K562 (cell line): ENCODE results near the gene EMP2. TPM values are rescaled to one million over a fixed set of nuclear protein-coding genes. Genes with fewer than 3 reads are reported as not detected.

Experiments
- ATAC-seq: fragments of 200-7000 bp; cut with Tn5 transposase; 3 replicates; pipeline ENCODE4 v1.9.1; 2020; ENCODE audit warnings: moderate library complexity
- BruUV-seq: library from RNA; stranded (reverse); fragments of 400-500 nt; replicated peaks from 2 replicates; lab custom pipeline; 2021; lab: Mats Ljungman, UMichigan
- CTCF ChIA-PET: fragments of 300-600 bp; formaldehyde crosslinking; extraction: SDS; loops from one replicate; lab custom pipeline; 2021; ENCODE audit warnings: low intra/inter-chr PET ratio; lab: Yijun Ruan, JAX
- POLR2A ChIA-PET: fragments of 300-600, 350-650 bp; sonication (Branson Sonifier 250); formaldehyde crosslinking; extraction: SDS; loops from one replicate; lab custom pipeline; 2021; ENCODE audit warnings: antibody characterized with exemption, inconsistent platforms; lab: Yijun Ruan, JAX
- DNase-seq, 4 experiments: peaks; one replicate each; pipeline versions ENCODE4 v3.0.0 to v3.0.0-alpha.2; 2011 to 2018; ENCODE audit warnings: low spot score in 3 of 4, mixed read lengths in 3 of 4; ENCODE audit errors: extremely low read depth in 1 of 4
- FAIRE-seq: peaks from 2 replicates; lab custom pipeline; 2011; peaks lifted over from hg19 to GRCh38; lab: Jason Lieb, UNC
- H2AFZ ChIP-seq: 2 replicates; pipeline ENCODE4 v1.6.0; 2011; ENCODE audit warnings: low read depth, low read length, control low read depth, inconsistent platforms
- H3K27ac ChIP-seq: fragments of 200-600 bp; 3 replicates; pipeline ENCODE4 v1.8.0; 2011; ENCODE audit warnings: low read depth, mild to moderate bottlenecking, control low read depth, inconsistent platforms, low read length, moderate library complexity, mixed read lengths; ENCODE audit errors: extremely low read depth
- H3K27me3 ChIP-seq, 2 experiments: fragments of 300-600 bp in 1 of 2; 2 replicates in 1 of 2; 3 replicates in 1 of 2; pipeline versions ENCODE4 v1.6.0 to v1.8.0; 2011; ENCODE audit warnings: inconsistent platforms in 2 of 2, low read length in 2 of 2, mild to moderate bottlenecking in 1 of 2, mixed read lengths in 1 of 2, moderate library complexity in 1 of 2; ENCODE audit not compliant: control insufficient read depth in 2 of 2, insufficient read depth in 2 of 2
- H3K36me3 ChIP-seq: fragments of 300-600 bp; 3 replicates; pipeline ENCODE4 v1.8.0; 2011; ENCODE audit warnings: mild to moderate bottlenecking, low read length, inconsistent platforms; ENCODE audit not compliant: control insufficient read depth, insufficient read depth
- H3K4me1 ChIP-seq, 2 experiments: fragments of 200-600 bp in 1 of 2; replicated peaks in 1 of 2; 2 replicates in 1 of 2; 3 replicates in 1 of 2; pipeline versions ENCODE4 v1.5.1 to v1.8.0; 2011; ENCODE audit warnings: inconsistent platforms in 2 of 2, low read length in 2 of 2, mild to moderate bottlenecking in 1 of 2, mixed read lengths in 1 of 2, moderate library complexity in 1 of 2; ENCODE audit not compliant: control insufficient read depth in 2 of 2, insufficient read depth in 2 of 2
- H3K4me2 ChIP-seq: 2 replicates; pipeline ENCODE4 v1.6.1; 2011; ENCODE audit warnings: low read length, control low read depth, inconsistent platforms, mixed read lengths; ENCODE audit not compliant: insufficient read depth
- H3K4me3 ChIP-seq: fragments of 200-600 bp; sonication (generic), shearing (Covaris generic); 2 replicates; pipeline ENCODE4 v1.5.1; 2016; ENCODE audit warnings: control low read depth, inconsistent platforms
- H3K79me2 ChIP-seq: fragments of 200-600 bp; 3 replicates; pipeline ENCODE4 v1.8.0; 2011; ENCODE audit warnings: low read length, inconsistent platforms; ENCODE audit not compliant: control insufficient read depth, insufficient read depth
- H3K9ac ChIP-seq, 2 experiments: 2 replicates each; pipeline versions ENCODE4 v1.6.0 to v1.6.1; 2011; ENCODE audit warnings: low read depth in 2 of 2, low read length in 2 of 2, control low read depth in 1 of 2, inconsistent platforms in 1 of 2, mild to moderate bottlenecking in 1 of 2, mixed read lengths in 1 of 2; ENCODE audit not compliant: insufficient read depth in 1 of 2
- H3K9me1 ChIP-seq: one replicate; pipeline ENCODE4 v1.6.0; 2011; ENCODE audit warnings: inconsistent platforms, mild to moderate bottlenecking, low read length, moderate library complexity; ENCODE audit not compliant: control insufficient read depth, insufficient read depth
- H3K9me3 ChIP-seq: replicated peaks from 2 replicates; pipeline ENCODE4 v1.5.1; 2011; ENCODE audit warnings: low read depth, low read length, inconsistent platforms; ENCODE audit not compliant: control insufficient read depth, insufficient read depth
- H4K20me1 ChIP-seq: replicated peaks from 2 replicates; pipeline ENCODE4 v1.6.1; 2011; ENCODE audit warnings: low read length, inconsistent platforms, mixed read lengths; ENCODE audit not compliant: control insufficient read depth, insufficient read depth
- BACH1 ChIP-seq: fragments of 200-800 bp; sonication (Bioruptor generic); IDR thresholded peaks from 2 replicates; pipeline ENCODE4 v1.6.1; 2016; ENCODE audit warnings: missing genetic modification characterization, missing compliant biosample characterization
- BDP1 ChIP-seq: IDR thresholded peaks from 3 replicates; pipeline ENCODE4 v1.6.1; 2011; ENCODE audit not compliant: insufficient read length, insufficient read depth
- CEBPB ChIP-seq: fragments of 450-650 bp; IDR thresholded peaks from 2 replicates; pipeline ENCODE4 v1.6.1; 2016; ENCODE audit warnings: missing genetic modification characterization, missing compliant biosample characterization
- HNRNPUL1 ChIP-seq: fragments of 200-400 bp; formaldehyde crosslinking; IDR thresholded peaks from 2 replicates; pipeline ENCODE4 v1.6.1; 2017; ENCODE audit warnings: low read length
- MBD1 ChIP-seq: fragments of 250-450 bp; sonication (Bioruptor Pico); IDR thresholded peaks from 2 replicates; pipeline ENCODE4 v1.8.0; 2022; ENCODE audit warnings: inconsistent platforms
- NR3C1 ChIP-seq: sonication (generic); formaldehyde crosslinking; IDR thresholded peaks from 2 replicates; pipeline ENCODE4 v1.8.1; 2022; ENCODE audit warnings: missing genetic modification reagents
- RERE ChIP-seq: sonication (generic); formaldehyde crosslinking; IDR thresholded peaks from 2 replicates; pipeline ENCODE4 v1.8.0; 2023; ENCODE audit warnings: missing genetic modification reagents, mild to moderate bottlenecking, borderline replicate concordance
- VEZF1 ChIP-seq: fragments of 200-800 bp; sonication (Bioruptor generic); IDR thresholded peaks from 2 replicates; pipeline ENCODE4 v1.6.1; 2017; ENCODE audit warnings: missing genetic modification characterization, missing compliant biosample characterization
- XRCC4 ChIP-seq: IDR thresholded peaks from one replicate; pipeline ENCODE4 v1.6.1; 2011; ENCODE audit not compliant: insufficient read depth, insufficient read length; ENCODE audit errors: extremely low read depth
- ZNF143 ChIP-seq: sonication (generic); formaldehyde crosslinking; IDR thresholded peaks from 2 replicates; pipeline ENCODE4 v1.9.0; 2022; ENCODE audit warnings: mild to moderate bottlenecking, missing genetic modification reagents
- ZNF316 ChIP-seq: fragments of 450-650 bp; IDR thresholded peaks from 2 replicates; pipeline ENCODE4 v1.6.1; 2016
- ZNF77 ChIP-seq: fragments of 250-450 bp; sonication (Bioruptor Pico); IDR thresholded peaks from 2 replicates; pipeline ENCODE4 v1.5.0; 2020
- ZNF780A ChIP-seq: fragments of 250-450 bp; sonication (Bioruptor Pico); IDR thresholded peaks from 2 replicates; pipeline ENCODE4 v1.5.0; 2021; ENCODE audit warnings: mild to moderate bottlenecking
- WGBS: fragments of 100-300 bp; shearing (Covaris generic); methylation state at CpG from one replicate; pipeline ENCODE4 v1.1.6; 2016; ENCODE audit warnings: low coverage, mixed read lengths; ENCODE audit not compliant: insufficient coverage; ENCODE audit errors: missing lambda C conversion rate; 5-methylcytosine and 5-hydroxymethylcytosine counted together
- in situ Hi-C: fragments of 300-500 bp; cut with MboI; formaldehyde crosslinking; loops from 4 replicates; pipeline ENCODE4 v1.15.0; 2018; ENCODE audit warnings: inconsistent platforms, mixed read lengths
- intact Hi-C: fragments of 100-400 bp; cut with micrococcal nuclease; formaldehyde crosslinking; loops from 2 replicates; pipeline ENCODE4 v1.14.2; 2022
- polyA plus RNA-seq, 8 experiments: library from polyadenylated mRNA; depleted of rRNA in 4 of 8; stranded (reverse) in 5 of 8; unstranded in 3 of 8; fragments of >200 nt; fragmentation: Nextera tagmentation in 2 of 8; fragmentation: Illumina TruSeq in 1 of 8; extraction: Ambion mirVana in 2 of 8; extraction: Trizol in 1 of 8; gene quantifications; 2 replicates each; pipeline versions ENCODE4 v1.2.1 to v1.2.3, GENCODE V29; 2011 to 2014; ENCODE audit warnings: inconsistent platforms in 1 of 8, missing spikeins in 1 of 8
- total RNA-seq, 7 experiments: library from RNA; depleted of rRNA in 6 of 7; stranded (reverse); fragments of >200 nt in 6 of 7; fragmentation: Illumina TruSeq in 2 of 7; extraction: Trizol in 2 of 7; gene quantifications; 2 replicates each; pipeline versions ENCODE4 v1.2.1 to v1.2.3, GENCODE V29; 2011 to 2021; ENCODE audit warnings: low replicate concordance in 1 of 7

Gene EMP2
- total and polyA plus RNA-seq, 9 of the 15 experiments (the other 6 are each of a cell fraction or from before 2014, with no cell fraction given): 0.73 to 6.2 (median 3.1) TPM

GRCh38 chr16:10547708-10548107 is 32.7 kb downstream of the EMP2 start (continued):
- TF ChIP-seq VEZF1 (CRISPR knock-in tag): no peak
- TF ChIP-seq XRCC4: no peak
- no peak for TF ChIP-seq ZNF77 (CRISPR knock-in tag)
- no peak for TF ChIP-seq BACH1 (tag)
- no peak for TF ChIP-seq NR3C1
- TF ChIP-seq HNRNPUL1: no peak

GRCh38 chr16:10543231-10543977 is 37.0 kb downstream of the EMP2 start:
- no peaks in the 10 kb centered on the region; the same call in 2 of the 3 replicates for H3K36me3 ChIP-seq
- peaks cover 8 to 16% of the 10 kb centered on the region in 2 experiments; a peak in 3 of 5 replicates for H3K27me3 ChIP-seq
- ATAC-seq (no peak), FAIRE-seq (no peak), DNase-seq (no peak)
- no TSS peak for BruUV-seq
- H3K9me1 ChIP-seq: no peaks in the 10 kb centered on the region
- H3K9ac ChIP-seq: no peak overlapping the region
- no peak overlapping the region for H3K4me3 ChIP-seq
- POLR2A ChIA-PET: interaction anchor here (1.2 kb wide), 1 partner anchor 9 kb away, joined by 4 read pairs; no protein-coding TSS in a partner anchor
- WGBS: 8% methylated on average over 16 of the region's 16 CpGs
- no peaks in the 10 kb centered on the region for H3K79me2 ChIP-seq
- in situ Hi-C loops: no loop called here
- TF ChIP-seq CEBPB (tag): no peak
- TF ChIP-seq BDP1: no peak
- TF ChIP-seq ZNF316: peak; percentile 41; the same call in 1 of the 2 replicates
- no peak for TF ChIP-seq ZNF780A (CRISPR knock-in tag)
- TF ChIP-seq RERE: no peak
- no peak for TF ChIP-seq MBD1
- no peak for TF ChIP-seq ZNF143 (CRISPR knock-in tag)
- peaks cover 3% of the 10 kb centered on the region; the same call in 1 of the 2 replicates for H3K9me3 ChIP-seq
- intact Hi-C loops: no loop called here
- no peaks in the 10 kb centered on the region for H4K20me1 ChIP-seq
- CTCF ChIA-PET: no interaction called here
- H3K27ac ChIP-seq: no peak overlapping the region
- peaks cover 0 to 2% of the 10 kb centered on the region in 2 experiments; a peak in 2 of 5 replicates for H3K4me1 ChIP-seq
- no peak overlapping the region for H2AFZ ChIP-seq
- no peak overlapping the region for H3K4me2 ChIP-seq
